Activated CD8-positive, alpha-beta T cell treated with anti-CD3 and anti-CD28 coated beads for 36 hours (primary cell): ENCODE measurements around the gene RAET1E. TPM values are rescaled to one million over a fixed set of nuclear protein-coding genes. Genes with fewer than 3 reads are reported as not detected.
"Not testable (repeated sequence)": the region's sequence is repeated elsewhere in the genome, so short reads cannot be mapped to it uniquely, and the experiment has no call there.

Experiments used
- ATAC-seq: fragments of 200-7000 bp; cut with Tn5 transposase; one replicate; pipeline ENCODE4 v1.10.0; 2021; ENCODE audit warnings: mild to moderate bottlenecking, moderate library complexity
- CTCF ChIA-PET: fragments of 350-600 bp; sonication (Branson Sonifier 250); formaldehyde crosslinking; loops from one replicate; lab custom pipeline; 2021; ENCODE audit warnings: antibody characterized with exemption; lab: Charles Lee
- POLR2A ChIA-PET: fragments of 350-600 bp; sonication (Branson Sonifier 250); formaldehyde crosslinking; loops from one replicate; lab custom pipeline; 2021; ENCODE audit warnings: antibody characterized with exemption; lab: Charles Lee
- DNase-seq: peaks from one replicate; pipeline ENCODE4 v3.0.0-alpha.2; 2020
- H3K27ac Mint-ChIP-seq: one replicate; pipeline ENCODE4 v1.8.0; 2021; ENCODE audit warnings: mild to moderate bottlenecking, mixed read lengths
- H3K27me3 Mint-ChIP-seq: one replicate; pipeline ENCODE4 v1.8.0; 2021; ENCODE audit warnings: mixed read lengths
- H3K36me3 Mint-ChIP-seq: one replicate; pipeline ENCODE4 v1.8.0; 2021; ENCODE audit warnings: low read depth, mixed read lengths
- H3K4me1 Mint-ChIP-seq: one replicate; pipeline ENCODE4 v1.8.0; 2021; ENCODE audit warnings: low read depth, mixed read lengths
- H3K4me3 Mint-ChIP-seq: one replicate; pipeline ENCODE4 v1.8.0; 2021; ENCODE audit warnings: mild to moderate bottlenecking, moderate library complexity, mixed read lengths
- H3K9me3 Mint-ChIP-seq: one replicate; pipeline ENCODE4 v1.8.0; 2021; ENCODE audit warnings: mixed read lengths
- intact Hi-C: fragments of 100-400 bp; cut with micrococcal nuclease; formaldehyde crosslinking; loops from one replicate; pipeline ENCODE4 v1.10.0; 2022
- total RNA-seq, 2 experiments: library from RNA; stranded (reverse); gene quantifications; one replicate each; pipeline ENCODE4 v1.2.3, GENCODE V29; 2021
- TF ChIP-seq, protein P1 (sequence below): fragments of 200-600 bp; IDR thresholded peaks from one replicate; pipeline ENCODE4 v1.8.0; 2022; ENCODE audit warnings: antibody characterized with exemption, mild to moderate bottlenecking

Gene RAET1E
- total RNA-seq, 2 experiments from 2014 or later: not detected

DNA sequence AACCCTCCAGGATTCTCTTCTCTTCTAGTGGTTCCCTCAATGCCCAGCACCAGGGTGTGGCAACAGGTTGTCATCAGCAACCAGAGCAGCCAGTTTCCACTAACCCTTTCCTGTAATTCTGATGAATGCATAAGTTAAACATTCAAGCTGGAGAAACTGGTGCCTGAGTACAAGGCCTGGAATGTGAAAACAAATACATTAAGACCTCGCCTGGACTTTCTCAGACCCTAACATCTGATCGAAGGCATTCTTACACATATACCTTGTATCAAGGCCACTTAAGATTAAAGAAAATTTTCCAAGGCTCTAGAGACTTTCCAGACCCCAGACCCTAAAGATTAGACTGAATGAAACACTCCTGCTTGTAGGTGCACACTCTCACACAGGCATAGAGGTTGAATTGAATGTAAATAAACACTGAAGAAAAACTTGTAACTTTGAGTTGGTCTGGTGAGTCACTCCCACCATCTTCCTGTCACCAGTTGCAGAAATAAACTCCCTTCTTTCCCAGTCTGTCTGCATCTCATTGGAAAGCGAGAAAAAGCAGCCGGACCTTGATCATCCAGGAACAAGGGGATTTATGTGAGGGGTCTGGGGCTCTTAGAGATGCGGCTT lies 42.8 kb downstream of the RAET1E start:
- Mint-ChIP-seq H3K27ac (no peak overlapping the region), H3K9me3 (no peaks in the 10 kb centered on the region), H3K4me1 (peaks cover 7% of the 10 kb centered on the region), H3K27me3 (peaks cover 20% of the 10 kb centered on the region), H3K4me3 (no peak overlapping the region), H3K36me3 (no peaks in the 10 kb centered on the region)
- ATAC-seq: no peak
- intact Hi-C loops: no loop called here
- POLR2A ChIA-PET: no interaction called here
- TF ChIP-seq, protein P1, sequence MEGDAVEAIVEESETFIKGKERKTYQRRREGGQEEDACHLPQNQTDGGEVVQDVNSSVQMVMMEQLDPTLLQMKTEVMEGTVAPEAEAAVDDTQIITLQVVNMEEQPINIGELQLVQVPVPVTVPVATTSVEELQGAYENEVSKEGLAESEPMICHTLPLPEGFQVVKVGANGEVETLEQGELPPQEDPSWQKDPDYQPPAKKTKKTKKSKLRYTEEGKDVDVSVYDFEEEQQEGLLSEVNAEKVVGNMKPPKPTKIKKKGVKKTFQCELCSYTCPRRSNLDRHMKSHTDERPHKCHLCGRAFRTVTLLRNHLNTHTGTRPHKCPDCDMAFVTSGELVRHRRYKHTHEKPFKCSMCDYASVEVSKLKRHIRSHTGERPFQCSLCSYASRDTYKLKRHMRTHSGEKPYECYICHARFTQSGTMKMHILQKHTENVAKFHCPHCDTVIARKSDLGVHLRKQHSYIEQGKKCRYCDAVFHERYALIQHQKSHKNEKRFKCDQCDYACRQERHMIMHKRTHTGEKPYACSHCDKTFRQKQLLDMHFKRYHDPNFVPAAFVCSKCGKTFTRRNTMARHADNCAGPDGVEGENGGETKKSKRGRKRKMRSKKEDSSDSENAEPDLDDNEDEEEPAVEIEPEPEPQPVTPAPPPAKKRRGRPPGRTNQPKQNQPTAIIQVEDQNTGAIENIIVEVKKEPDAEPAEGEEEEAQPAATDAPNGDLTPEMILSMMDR: no peak
- DNase-seq: no peak
- CTCF ChIA-PET: interaction anchor here (1.9 kb wide), 1 partner anchor 8 kb away, joined by 5 read pairs; no protein-coding TSS in a partner anchor

DNA sequence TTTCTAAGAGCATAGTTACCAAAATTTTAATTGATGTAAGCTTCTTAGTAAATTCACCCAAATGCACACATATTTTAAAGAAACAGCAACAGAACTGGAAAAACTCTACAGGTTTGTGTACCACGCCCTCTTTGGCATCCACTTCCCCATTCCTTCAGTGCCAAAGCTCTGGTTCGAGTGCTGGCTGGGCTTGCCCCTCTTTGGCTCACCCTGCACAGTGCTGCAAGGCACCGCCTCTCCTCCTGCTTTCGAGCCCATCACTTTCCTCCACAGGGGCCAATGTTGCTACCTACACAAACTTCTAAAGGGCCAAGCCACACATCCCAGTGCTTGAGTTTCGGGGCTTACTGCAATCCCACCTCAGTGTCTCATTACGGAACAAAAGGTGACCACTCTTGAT lies 43.4 kb downstream of the RAET1E start:
- DNase-seq (no peak), ATAC-seq (no peak)
- Mint-ChIP-seq H3K27ac (no peak overlapping the region), H3K4me3 (no peak overlapping the region), H3K9me3 (no peaks in the 10 kb centered on the region), H3K4me1 (peaks cover 7% of the 10 kb centered on the region), H3K36me3 (no peaks in the 10 kb centered on the region), H3K27me3 (peaks cover 20% of the 10 kb centered on the region)
- intact Hi-C loops: no loop called here
- ChIA-PET CTCF (interaction anchor here (2.0 kb wide), 1 partner anchor 11 kb away, joined by 4 read pairs; no protein-coding TSS in a partner anchor), POLR2A (no interaction called here)
- TF ChIP-seq, protein P1: no peak

GRCh38 chr6:149854017-149854416 lies 43.9 kb downstream of the RAET1E start:
- intact Hi-C loops, H3K9me3 Mint-ChIP-seq: not testable (repeated sequence)

GRCh38 chr6:149852881-149853280 lies 45.0 kb downstream of the RAET1E start:
- DNase-seq: no peak
- peaks cover 7% of the 10 kb centered on the region for H3K4me1 Mint-ChIP-seq
- intact Hi-C loops: no loop called here
- POLR2A ChIA-PET: no interaction called here
- peaks cover 17% of the 10 kb centered on the region for H3K27me3 Mint-ChIP-seq
- CTCF ChIA-PET: interaction anchor here (0.7 to 2.0 kb wide), 3 partner anchors 13 to 164 kb away, joined by 3 to 4 read pairs (median 3); no protein-coding TSS in a partner anchor
- H3K27ac Mint-ChIP-seq: no peak overlapping the region
- TF ChIP-seq, protein P1: no peak
- no peaks in the 10 kb centered on the region for H3K9me3 Mint-ChIP-seq
- no peak for ATAC-seq
- no peaks in the 10 kb centered on the region for H3K36me3 Mint-ChIP-seq
- H3K4me3 Mint-ChIP-seq: no peak overlapping the region

More at GRCh38 chr6:149854017-149854416, 43.9 kb downstream of the RAET1E start:
- CTCF ChIA-PET: interaction anchor here (2.0 kb wide), 1 partner anchor 11 kb away, joined by 4 read pairs; no protein-coding TSS in a partner anchor
- POLR2A ChIA-PET, H3K27ac Mint-ChIP-seq, ATAC-seq, H3K4me3 Mint-ChIP-seq, H3K36me3 Mint-ChIP-seq, DNase-seq, H3K4me1 Mint-ChIP-seq: not testable (repeated sequence)
- peaks cover 17% of the 10 kb centered on the region for H3K27me3 Mint-ChIP-seq

- ChIA-PET CTCF (interaction anchor here (0.7 to 1.0 kb wide), 2 partner anchors 18 to 164 kb away, joined by 3 read pairs; no protein-coding TSS in a partner anchor), POLR2A (no interaction called here)
- TF ChIP-seq, protein P1: no peak
- intact Hi-C loops: no loop called here
- Mint-ChIP-seq H3K27me3 (peaks cover 17% of the 10 kb centered on the region), H3K4me1 (peaks cover 7% of the 10 kb centered on the region), H3K4me3 (no peak overlapping the region), H3K9me3 (no peaks in the 10 kb centered on the region), H3K27ac (no peak overlapping the region), H3K36me3 (no peaks in the 10 kb centered on the region)
- DNase-seq: no peak
- ATAC-seq: no peak
Observed at GRCh38 chr6:149852180-149852579, 45.7 kb downstream of the RAET1E start.
